Adrenal gland (tissue), 5 donors: Measurements from ENCODE around the gene IL3RA.

Experiments used
- CTCF ChIP-seq, 6 experiments: fragments of 450-650 bp in 4 of 6; fragments of 200-600 bp in 2 of 6; sonication (generic) in 1 of 6; IDR thresholded peaks; 1 replicate in 5 of 6; 2 replicates in 1 of 6; pipeline versions ENCODE4 v1.5.1 to v1.8.0; 2016 to 2021; ENCODE audit warnings: antibody characterized with exemption in 6 of 6, mild to moderate bottlenecking in 2 of 6, moderate library complexity in 1 of 6
- POLR2A ChIP-seq, 2 donors: fragments of 450-650 bp; IDR thresholded peaks; one replicate each; pipeline ENCODE4 v1.6.1; 2017; ENCODE audit warnings: antibody characterized with exemption in 2 of 2, mild to moderate bottlenecking in 2 of 2, moderate library complexity in 1 of 2
- donor health status: DM: no; HTN: no; CAD: no.

GRCh38 chrX:1351981-1352714 is 15.6 kb downstream of the IL3RA start:
- TF ChIP-seq CTCF (IDR thresholded peaks at IDR 0.05) = no peak
- TF ChIP-seq POLR2A (IDR thresholded peaks at IDR 0.05) = no peak
